ENCODE results near the gene IL34. TPM values are rescaled to one million over a fixed set of nuclear protein-coding genes. Genes with fewer than 3 reads are reported as not detected.
"Not testable (repeated sequence)": the region's sequence is repeated elsewhere in the genome, so short reads cannot be mapped to it uniquely, and the experiment has no call there.

Gene IL34
- total RNA-seq, 1 donor from 2014 or later: 20.0 TPM

DNA sequence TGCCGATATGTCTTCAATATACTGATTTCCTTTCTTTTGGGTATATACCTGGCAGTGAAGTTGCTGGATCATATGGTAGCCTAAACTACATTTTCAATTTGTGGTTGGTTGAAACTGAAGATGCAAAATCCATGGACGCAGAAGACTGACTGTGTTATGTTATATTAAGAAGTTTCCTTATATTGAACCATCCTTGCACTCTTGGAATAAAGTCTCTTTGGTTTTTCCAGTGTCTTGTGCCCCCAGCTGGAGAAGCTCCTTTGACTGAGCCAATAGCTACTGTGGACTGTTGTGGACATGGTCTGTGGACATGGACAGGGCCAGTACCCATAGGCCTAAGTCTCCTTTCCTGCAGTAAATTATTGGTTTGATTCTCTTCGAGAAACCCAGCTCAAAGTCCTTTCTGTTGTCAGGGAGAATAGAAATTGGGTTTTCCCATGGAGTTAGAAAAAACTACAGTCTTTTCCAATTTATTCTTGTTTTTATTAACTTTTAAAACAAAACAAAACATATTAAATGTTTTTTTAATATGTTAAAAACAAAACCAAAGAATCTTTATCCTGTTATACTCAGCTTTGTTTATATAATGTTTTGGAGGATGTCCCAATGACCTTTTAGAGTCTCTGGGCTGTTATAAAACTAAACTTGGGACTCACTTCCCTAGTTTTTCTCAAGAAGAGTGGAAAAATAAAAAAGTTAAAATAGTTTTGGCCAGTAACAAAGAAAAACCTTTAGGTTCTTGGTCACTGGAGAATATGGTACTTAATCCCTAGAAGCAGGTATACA lies 15.2 kb upstream of the IL34 start:
- no peak for DNase-seq (ENCODE audit: low read depth)

DNA sequence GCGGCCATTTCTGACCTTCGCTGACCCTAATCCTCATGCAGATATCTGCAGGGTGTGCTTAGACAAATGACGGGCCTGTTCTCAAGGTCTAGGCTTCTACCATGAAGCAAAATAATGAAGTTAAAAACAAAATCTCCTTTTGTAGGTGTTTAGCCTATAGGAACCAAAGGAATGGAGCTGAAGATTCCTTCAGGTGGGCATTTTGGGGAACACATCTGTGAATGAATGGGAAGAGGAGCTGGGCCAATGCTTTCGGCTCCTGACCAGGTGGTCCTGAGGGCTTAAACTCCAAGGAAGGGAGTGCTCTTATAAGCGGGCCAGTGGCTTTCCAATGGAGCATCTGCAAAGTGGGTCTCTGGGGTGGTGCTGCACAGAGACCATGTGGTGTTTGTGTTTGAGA lies 14.1 kb upstream of the IL34 start:
- no peak for DNase-seq (ENCODE audit: low read depth)

DNA sequence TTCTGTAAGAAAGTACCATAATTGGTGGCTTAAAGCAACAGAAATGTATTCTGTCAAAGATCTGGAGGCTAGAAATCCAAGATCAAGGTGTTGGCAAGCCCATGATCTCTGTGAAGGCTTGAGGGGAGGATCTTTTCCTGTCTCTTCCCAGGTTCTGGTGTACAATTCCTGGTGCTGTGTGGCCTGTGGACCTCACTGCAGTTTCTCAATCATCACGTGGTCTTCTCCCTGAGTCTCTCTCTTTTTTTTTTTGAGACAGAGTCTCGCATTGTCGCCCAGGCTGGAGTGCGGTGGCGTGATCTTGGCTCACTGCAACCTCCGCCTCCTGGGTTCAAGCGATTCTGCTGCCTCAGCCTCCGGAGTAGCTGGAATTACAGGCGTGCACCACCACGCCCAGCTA lies 12.7 kb upstream of the IL34 start:
- not testable (repeated sequence) for DNase-seq (ENCODE audit: low read depth)

DNA sequence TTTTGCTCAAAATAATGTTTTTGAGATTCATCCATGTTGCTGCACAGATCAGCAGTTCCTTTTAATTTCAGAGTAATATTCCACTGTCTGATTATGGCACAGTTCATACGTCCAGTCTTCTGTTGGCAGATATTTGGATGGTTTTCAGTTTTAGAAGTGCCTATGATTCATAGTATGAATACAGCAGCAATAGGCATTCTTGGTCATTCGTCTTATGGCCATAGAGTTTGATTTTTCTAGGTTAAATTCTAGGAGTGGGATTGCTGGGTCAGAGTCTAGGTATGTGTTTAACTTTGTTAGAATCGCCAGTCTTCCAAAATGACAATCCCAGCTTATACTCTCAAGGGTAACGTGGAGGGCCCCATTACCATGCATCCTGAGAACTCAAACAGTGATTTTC lies 11.5 kb upstream of the IL34 start:
- DNase-seq (ENCODE audit: low read depth): no peak

DNA sequence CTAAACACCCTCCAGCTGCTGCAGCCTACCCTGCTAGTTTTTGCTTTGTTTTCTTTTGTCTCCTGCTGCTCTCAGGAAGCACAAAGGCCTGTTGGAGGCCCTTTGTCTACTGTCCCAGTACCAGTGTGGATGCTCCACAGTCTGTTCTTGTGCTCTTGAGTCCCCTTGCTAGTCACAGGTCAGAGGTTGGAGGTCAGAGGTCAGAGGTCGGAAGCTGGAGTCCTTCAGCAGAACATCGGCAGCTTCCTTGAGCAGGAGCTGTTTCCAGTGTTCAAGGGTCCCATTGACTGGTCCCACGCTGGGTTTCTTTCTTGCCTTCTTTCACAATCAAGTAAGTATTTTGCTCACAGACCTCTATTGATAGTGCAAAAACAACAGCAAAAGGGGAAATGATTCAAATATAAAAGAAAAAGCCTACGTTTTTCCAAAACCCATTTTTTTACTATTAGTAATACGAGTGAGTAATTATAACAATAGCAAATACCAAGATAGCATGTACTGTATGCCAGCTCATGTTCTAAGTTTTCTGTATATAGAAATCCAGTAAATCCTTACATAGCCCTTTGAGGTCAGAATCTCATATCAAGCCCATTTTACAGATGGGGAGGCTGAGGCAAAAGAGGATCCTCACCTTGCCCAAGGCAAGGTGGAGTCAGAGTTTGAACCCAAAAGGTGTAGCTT lies 10.9 kb upstream of the IL34 start:
- no peak for DNase-seq (ENCODE audit: low read depth)

DNA sequence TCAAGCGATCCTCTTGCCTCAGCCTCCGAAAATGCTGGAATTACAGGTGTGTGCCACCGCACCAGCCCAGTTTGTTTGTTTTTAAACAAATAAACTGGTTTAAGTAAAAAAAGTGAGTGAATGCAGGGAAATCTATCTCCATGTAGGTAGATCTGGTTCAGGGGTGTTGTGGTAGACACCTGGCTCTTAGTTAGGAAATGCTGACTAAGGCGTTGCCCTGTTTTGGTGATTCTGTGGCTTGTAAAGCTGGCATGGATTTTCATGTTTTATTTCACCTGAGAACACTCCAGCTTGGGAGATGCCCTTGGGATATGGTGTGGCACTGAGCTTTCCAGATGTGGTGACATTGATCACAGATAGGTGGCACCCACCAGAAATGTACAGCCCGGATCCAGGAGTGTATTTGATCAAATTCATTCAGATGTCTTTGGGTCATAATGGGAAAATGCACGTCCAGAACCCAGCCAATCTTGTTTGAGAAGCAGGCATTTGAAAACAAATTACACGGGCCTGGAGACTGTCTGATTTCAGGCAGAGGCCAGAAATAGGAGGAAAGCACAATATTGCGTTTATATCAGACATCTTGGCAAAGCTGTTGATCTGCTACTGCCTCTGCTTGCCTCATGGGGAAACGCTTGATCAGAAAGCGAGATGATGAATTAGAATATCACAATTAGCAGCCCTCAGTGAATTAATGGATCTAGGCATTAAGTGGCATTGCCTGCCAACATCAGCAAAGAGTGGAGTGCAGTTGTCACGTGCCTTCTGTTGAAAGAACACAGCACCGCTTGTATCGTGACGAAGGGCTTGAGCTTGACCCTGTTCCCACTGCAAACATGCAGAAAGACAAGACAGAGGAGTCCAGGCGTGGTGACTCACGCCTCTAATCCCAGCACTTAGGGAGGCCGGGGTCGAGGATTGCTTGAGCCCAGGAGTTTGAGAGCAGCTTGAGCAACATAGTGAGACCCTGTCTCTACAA lies 7.3 kb upstream of the IL34 start:
- DNase-seq (ENCODE audit: low read depth): peak; percentile 74

DNA sequence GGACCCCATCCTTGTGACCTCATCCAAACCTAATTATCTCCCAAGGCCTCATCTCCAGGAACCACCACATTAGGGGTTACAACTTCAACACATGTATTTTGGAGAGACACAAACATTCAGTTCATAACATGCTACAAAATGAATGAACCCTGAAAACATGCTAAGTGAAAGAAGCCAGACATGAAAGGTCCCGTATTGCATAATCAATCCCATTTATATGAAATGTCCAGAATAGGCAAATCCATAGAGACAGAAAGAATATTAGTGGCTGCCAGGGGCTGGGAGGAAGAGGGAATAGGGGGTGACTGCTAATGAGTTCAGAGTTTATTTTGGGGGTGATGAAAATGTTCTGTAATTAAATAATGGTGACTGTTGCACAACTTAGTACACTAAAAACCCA lies 3.7 kb upstream of the IL34 start:
- DNase-seq (ENCODE audit: low read depth): no peak

DNA sequence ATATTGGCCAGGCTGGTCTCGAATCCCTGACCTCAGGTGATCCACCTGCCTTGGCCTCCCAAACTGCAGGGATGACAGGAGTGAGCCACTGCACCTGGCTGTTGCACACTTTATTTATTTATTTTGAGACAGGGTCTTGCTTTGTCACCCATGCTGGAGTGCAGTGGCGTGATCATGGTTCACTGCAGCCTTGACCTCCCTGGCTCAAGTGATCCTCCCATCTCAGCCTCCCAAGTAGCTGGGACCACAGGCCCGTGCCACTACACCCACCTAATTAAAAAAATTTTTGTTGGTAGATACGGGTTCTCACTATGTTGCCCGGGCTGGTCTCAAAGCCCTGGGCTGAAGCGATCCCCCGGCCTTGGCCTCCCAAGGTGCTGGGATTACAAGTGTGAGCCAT lies 3.1 kb upstream of the IL34 start:
- not testable (repeated sequence) for DNase-seq (ENCODE audit: low read depth)

DNA sequence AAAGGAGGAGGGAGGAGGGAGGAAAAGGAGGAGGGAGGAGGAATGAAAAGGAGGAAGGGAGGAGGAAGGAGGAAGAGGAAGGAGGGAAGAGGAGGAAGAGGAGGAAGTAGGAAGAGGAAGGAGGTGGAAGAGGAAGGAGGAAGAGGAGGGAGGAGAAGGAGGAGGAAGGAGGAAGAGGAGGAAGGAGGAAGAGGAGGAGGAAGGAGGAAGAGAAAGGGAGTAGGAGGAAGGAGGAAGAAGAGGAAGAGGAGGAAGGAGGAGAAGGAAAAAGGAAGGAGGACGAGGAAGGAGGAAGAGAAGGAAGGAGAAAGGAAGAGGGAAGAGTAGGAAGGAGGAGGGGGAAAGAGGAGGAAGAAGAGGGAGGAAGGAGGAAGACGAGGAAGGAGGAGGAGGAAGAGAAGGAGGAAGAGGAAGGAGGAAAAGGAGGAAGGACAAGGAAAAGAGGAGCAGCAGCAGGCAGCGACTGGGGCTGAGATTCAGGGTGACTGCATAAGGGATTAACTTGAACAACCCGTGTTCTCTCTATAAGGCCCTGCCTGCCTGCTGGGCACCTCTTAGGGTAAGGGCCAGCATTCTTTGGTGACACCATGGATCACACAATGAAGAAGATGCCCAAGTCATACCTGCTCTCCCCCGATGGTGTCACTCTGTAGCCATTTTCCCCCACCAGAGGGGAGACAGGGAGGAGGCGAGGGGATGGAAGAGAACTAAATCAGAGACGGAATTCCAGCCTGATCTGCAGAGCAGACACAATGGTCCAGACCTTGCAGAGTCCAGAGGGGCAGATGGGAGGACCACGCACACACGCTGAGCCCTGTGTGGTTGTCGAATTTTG lies 1.4 kb upstream of the IL34 start:
- DNase-seq (ENCODE audit: low read depth): no peak

DNA sequence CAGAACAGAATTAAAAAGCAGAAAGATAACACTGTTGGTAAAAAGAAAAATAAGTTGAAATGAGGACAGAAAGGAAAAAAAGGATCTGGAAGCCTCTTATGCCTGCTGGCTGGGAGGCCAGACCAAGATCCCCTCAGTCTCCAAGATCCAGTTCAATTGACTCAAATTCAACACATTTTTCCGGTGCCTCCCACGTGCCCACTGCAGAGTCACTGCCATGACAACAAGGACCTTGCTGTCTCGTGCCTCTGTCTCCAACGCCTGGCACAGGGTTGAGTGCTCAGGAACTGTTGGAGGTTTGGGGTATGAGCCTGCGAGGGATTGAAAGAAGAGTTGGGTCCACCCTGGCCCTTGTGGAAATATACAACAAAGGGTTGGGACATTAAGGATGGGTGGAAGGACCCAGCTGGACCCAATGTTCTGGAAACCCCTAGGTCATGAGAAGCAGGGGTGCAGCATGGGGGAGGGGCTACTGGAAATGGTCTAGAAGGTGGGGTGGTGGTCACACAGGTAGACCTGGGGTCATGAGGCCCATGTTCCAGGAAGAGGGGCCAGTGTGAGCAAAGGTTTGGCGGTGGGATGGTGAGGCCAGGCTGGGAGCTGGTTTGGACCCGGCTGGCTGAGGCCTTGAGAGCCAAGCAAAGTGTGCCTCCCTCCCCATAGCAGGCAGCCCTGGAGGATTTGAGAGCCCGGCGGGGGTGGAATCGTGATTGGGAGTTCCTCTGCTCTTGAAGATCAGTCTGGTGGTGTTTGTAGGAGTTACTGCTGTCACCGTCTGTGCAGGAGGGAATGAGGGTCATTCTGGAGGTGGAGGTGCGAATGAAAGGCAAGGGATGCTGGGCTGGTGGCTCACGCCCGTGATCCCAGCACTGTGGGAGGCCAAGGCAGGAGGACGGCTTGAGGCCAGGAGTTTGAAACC lies 1.3 kb downstream of the IL34 start:
- no peak for DNase-seq (ENCODE audit: low read depth)

DNA sequence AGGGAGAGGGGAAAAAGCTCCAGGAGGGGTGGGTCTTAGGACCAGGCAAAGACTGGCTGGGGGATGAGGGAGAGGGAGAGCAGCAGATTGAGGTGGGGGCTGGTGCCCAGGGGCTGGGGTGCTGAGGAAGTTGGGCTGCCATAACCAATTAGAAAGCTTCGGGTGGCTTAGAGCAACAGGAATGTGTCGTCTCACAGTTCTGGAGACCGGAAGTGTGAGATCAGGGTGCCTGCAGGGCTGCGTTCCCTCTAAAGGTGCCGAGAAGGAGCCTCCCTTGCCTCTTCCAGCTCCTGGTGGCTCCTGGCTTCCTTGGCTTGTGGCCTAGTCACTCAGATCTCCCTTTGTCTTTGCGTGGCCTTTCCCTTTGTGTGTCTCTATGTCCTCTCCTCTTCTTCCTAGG lies 2.2 kb downstream of the IL34 start:
- DNase-seq (ENCODE audit: low read depth): no peak

DNA sequence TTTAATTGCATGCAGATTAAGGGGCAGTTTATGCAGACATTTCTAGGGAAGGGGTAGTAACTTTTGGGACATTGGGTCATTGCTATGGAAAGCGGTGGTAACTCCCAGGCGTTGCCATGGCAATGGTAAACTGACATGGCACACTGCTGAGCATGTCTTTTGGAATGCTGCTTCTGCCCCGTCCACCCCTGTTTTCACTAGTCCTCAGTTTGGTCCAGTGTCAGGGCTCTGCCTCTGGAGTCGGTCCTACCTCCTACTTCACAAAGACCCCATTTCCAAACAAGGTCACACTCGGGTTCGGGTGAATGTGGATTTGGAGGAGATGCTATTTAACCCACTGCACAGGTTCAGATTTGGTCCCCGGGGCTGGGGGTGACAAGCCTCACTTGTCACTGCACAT lies 2.9 kb downstream of the IL34 start:
- no peak for DNase-seq (ENCODE audit: low read depth)

DNA sequence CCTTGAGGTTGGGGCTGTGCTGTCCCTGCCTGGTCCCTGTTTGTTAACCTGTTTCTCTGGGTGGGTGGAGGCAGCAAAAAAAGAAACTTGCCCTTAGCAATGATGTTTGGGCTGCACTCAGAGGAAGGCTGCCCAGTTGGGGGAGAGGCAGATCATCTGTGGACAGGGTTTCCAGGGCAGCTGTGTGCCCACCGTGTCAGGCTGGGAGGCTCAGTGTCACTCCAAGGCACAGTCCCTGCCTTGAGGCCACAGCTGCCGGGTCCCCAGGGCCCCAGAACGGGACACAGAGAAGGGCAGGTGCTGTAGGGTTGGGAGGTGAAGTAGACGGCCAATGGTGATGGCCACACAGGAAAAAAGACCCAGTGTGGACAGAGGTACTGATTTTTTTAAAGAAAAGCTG lies 3.9 kb downstream of the IL34 start:
- DNase-seq (ENCODE audit: low read depth): no peak

DNA sequence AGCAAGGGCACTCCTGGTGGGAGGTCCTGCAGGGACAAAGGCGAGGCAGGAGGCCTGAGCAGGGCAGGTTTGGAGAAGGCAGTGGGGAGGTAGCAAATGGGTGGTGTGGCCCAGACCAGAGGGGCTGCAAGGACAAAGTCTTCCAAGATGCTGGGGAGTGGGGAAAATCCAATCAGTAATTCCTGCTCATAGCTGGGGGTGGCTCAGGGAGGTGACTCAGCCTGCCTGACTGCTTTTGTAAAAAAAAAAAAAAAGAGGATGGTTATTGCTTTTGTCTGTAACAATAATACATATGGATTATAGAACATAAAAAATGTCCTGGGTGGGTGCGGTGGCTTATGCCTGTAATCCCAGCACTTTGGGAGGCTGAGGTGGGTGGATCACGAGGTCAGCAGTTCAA lies 5.2 kb downstream of the IL34 start:
- DNase-seq (ENCODE audit: low read depth): no peak

DNA sequence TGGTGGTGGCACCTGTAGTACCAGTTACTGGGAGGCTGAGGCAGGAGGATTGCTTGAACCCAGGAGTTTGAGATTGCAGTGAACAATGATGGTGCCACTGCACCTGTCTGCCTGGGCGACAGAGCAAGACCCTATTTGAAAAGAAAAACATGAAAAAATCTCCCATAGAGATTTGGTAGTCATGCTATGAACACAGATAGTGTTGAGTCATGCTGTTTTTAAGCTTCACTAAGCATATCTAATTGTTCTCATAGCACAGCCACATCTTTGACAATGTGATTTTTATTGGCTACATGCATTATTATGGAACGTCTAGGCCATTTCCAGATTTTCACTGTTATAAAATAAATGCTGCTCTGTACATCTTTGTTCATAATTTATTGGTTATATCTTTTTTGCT lies 6.0 kb downstream of the IL34 start:
- no peak for DNase-seq (ENCODE audit: low read depth)

DNA sequence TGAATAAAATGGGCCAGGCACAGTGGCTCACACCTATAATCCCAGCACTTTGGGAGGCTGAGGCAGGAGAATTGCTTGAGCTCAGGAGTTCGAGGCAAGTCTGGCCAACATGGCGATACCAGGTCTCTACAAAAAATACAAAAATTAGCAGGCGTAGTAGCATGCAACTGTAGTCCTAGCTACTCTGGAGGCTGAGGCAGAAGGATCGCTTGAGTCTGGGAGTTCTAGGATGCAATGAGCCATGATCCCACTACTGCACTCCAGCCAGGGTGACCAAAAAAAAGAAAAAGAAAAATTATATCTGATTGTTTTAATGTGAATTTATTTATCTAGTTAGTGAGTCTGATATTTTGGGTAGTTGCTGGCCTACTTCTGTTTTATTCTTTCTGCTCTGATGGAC lies 7.0 kb downstream of the IL34 start:
- DNase-seq (ENCODE audit: low read depth): no peak

DNA sequence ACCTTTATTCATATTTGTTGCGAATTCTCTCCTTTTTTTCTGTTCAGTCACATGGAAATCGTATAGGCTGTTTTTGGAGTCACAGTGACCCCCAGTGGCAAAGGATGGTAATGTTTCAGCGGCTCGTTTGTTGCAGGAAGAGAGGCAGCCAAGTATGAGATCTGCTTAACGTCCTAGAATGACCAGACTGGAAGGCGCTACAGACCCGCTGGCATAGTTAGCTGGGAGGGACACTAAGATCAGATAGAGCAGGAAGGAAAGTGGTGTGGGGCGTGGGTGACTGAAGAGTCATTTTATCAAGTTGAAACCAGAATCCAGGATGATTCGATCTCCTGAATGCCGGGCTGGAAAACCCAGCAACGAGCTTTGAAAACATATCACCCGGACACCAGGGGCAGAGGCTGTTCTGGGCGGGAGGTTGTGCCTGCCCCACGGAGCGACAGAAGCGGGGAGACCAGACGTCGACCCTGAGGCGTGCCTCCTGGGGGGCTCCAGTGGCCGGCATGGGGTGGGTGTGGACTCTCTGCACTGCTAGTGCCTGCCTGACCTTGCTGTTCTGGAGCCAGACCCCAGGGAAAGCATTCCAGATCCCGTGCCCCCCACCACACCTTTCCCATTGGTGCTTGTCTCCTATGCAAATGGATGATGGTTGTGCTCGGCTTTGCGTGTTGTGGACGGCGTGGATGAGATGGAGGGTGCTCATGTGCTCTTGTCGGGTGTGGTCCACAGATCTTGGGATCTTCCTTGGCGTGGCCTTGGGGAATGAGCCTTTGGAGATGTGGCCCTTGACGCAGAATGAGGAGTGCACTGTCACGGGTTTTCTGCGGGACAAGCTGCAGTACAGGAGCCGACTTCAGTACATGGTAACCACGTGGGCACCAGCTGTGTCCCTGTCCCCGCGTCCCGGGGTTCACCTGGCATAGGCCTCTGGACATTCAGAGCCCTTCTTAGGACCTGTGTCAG lies 7.7 kb downstream of the IL34 start:
- peak; percentile 91 for DNase-seq (ENCODE audit: low read depth)

DNA sequence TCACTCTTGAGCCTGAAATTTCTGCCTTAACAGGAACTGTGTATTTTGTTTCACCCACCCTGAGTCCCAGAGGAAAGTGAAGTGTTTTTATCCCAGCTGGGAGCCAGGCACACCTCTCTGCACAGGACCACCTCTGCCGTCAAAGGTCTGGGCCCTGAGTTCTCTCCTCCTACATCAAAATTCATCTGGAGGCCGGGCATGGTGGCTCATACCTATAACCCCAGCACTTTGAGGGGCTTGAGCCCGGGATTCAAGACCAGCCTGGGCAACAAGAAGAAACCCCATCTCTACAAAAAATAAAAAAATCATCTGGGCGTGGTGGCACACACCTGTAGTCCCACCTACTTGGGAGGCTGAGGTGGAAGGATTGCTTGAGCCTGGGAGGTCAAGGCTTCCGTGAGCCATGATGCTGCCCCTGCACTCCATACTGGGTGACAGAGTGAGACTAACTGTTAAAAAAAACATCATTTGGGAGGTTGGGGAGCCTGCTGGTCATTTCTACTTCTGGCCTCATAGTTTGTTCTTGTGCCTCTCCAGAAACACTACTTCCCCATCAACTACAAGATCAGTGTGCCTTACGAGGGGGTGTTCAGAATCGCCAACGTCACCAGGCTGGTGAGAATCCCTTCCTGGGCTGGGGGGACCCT lies 9.8 kb downstream of the IL34 start:
- DNase-seq (ENCODE audit: low read depth): no peak

All from myocyte (in vitro differentiated cells).